ENCODE results near the gene ASPHD2.

The ASPHD2 gene, protein sequence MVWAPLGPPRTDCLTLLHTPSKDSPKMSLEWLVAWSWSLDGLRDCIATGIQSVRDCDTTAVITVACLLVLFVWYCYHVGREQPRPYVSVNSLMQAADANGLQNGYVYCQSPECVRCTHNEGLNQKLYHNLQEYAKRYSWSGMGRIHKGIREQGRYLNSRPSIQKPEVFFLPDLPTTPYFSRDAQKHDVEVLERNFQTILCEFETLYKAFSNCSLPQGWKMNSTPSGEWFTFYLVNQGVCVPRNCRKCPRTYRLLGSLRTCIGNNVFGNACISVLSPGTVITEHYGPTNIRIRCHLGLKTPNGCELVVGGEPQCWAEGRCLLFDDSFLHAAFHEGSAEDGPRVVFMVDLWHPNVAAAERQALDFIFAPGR

DNA sequence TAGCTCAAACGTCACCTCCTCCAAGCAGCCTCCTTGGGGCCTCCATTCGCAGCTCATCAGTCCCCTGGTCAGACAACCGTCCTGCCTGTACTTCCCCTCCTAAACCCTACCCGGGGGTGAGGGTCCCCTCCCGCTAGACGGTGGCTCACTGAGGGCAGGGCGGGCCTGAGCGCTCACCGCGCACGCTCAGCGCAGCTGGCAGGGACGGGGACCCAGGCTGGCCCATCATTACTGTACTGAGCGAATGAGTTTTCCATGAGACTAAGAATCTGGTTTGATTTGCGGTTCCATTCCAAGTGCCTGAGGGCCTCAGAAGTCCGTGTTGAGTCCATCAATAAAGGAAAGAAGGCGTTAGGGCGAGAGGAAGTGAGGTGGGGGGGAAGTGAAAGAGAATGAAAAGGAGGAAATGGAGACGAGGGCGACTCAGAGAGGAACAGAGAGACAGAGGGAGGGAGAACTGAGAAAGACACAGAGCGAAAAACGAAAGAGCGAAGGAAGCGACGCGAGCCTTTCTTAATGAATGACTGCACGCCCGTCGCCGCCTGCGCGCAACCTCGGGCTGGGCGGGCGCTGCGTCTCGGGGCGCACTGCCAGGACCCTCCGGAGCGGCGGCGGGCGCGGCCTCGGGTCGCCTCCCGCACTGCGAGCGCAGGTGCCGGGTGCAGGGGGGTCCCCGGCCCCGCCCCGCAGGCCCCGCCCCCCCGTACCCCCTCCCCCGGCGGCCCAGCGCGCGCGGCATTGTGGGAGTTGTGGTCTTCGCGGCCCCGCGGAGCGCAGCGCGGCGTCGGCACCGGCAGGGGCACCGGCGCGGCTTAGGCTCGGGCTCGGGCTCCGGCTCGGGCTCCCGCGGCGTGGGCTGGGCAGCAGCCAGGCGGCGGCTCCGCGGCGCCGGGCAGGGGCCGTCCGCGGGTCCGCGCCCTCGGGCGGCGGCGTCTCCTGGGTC, at the start of gene ASPHD2:
ASPHD2 (plus strand) TSS at position 746 of the 943 bp plus-strand sequence. CDS start 4,356 bp downstream, outside the sequence.
- TF ChIP-seq GATA2 (IDR thresholded peaks at IDR 0.05; ENCODE audit: low read depth, low read length): no peak
- no peak for TF ChIP-seq GATA3 (IDR thresholded peaks at IDR 0.05; ENCODE audit: low read depth, low read length)

GRCh38 chr22:26380072-26380830, 48.8 kb upstream of the ASPHD2 start:
- TF ChIP-seq GATA2 (IDR thresholded peaks at IDR 0.05; ENCODE audit: low read depth, low read length) (no peak), GATA3 (IDR thresholded peaks at IDR 0.05; ENCODE audit: low read depth, low read length) (no peak)

DNA sequence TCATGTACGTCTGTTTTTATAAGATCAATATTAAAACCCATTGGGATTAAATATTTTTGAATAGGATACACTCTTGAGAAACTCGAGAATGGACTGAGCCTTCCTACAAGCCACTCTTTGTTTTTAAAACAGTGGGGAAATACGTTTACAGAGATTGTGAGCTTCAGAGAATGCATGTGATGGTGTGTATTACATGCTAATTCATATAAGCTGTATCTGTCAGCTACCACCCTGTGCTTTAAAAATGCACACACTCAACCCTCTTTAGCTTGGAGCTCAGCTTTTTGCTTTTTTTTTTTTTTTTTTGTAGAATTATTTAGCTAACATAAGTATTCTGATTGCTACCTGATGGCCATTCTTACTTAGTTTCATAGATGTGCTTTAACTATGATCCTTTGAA, 46.3 kb upstream of the ASPHD2 start:
- no peak for TF ChIP-seq GATA3 (IDR thresholded peaks at IDR 0.05; ENCODE audit: low read depth, low read length)
- no peak for TF ChIP-seq GATA2 (IDR thresholded peaks at IDR 0.05; ENCODE audit: low read depth, low read length)

- TF ChIP-seq GATA3 (IDR thresholded peaks at IDR 0.05; ENCODE audit: low read depth, low read length) (no peak), GATA2 (IDR thresholded peaks at IDR 0.05; ENCODE audit: low read depth, low read length) (no peak)
These were observed 45.0 kb upstream of the ASPHD2 start for GRCh38 chr22:26383968-26384556.

GRCh38 chr22:26385164-26385563, 43.9 kb upstream of the ASPHD2 start:
- TF ChIP-seq GATA3 (IDR thresholded peaks at IDR 0.05; ENCODE audit: low read depth, low read length) (no peak), GATA2 (IDR thresholded peaks at IDR 0.05; ENCODE audit: low read depth, low read length) (no peak)

DNA sequence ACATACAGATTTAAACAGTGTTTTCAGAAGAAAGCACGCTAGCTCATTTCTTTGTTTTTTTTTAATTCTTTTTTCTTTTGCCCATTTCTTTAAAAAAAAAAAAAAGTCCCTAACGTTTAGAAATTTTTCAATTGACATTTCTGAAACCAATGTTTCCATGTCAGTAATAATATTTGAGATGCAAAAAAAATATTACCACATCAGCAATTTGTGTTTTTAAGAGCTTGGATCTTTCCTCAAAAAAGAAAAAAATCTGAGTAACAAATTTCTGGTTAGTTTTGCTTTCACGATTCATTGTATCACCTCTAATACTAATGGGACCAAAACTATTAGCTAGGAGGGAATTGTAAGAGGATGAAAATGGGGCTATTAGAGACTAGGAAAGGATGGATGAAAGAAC, 39.9 kb upstream of the ASPHD2 start:
- TF ChIP-seq GATA3 (IDR thresholded peaks at IDR 0.05; ENCODE audit: low read depth, low read length): no peak
- no peak for TF ChIP-seq GATA2 (IDR thresholded peaks at IDR 0.05; ENCODE audit: low read depth, low read length)

DNA sequence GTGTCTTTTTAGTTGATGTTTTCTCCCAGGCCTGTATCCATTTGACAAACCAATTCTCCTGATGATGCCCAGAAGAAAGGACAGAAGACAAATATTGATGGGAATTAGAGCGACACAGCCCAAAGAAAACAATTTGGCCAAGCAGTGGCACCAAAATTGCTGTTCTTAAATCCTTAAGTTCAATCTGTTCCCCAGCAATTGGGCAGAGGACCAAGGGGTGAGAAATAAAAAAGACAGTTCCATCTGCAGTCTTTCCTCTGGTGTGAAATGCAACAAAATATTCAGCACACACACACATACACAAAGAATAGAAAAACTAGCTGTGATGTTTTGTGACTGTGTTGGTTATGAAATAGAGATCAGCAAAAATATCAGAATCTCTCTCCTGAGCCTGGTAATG, 38.0 kb upstream of the ASPHD2 start:
- TF ChIP-seq GATA3 (IDR thresholded peaks at IDR 0.05; ENCODE audit: low read depth, low read length) (no peak), GATA2 (IDR thresholded peaks at IDR 0.05; ENCODE audit: low read depth, low read length) (no peak)

GRCh38 chr22:26391623-26392022, 37.4 kb upstream of the ASPHD2 start:
- no peak for TF ChIP-seq GATA3 (IDR thresholded peaks at IDR 0.05; ENCODE audit: low read depth, low read length)
- no peak for TF ChIP-seq GATA2 (IDR thresholded peaks at IDR 0.05; ENCODE audit: low read depth, low read length)

DNA sequence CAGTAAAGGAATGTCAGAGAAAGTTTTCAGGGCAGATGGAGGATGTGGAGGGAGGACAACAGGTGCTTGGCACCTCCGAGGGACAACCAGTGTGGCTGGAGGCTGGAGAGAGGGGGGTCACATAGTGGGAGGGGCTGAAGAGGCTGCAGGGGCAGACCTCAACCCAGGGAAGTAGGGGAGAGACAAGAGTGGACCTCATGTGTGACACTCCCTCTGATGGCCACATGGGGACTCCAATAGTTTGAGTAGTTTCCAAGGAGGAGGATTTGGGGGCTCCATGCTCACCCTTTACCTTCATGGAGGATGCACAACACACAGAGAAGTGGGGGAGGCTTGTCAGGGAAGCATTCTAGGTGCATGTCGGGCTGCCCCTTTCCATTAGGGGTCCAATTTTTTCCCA, 35.1 kb upstream of the ASPHD2 start:
- TF ChIP-seq GATA3 (IDR thresholded peaks at IDR 0.05; ENCODE audit: low read depth, low read length) (no peak), GATA2 (IDR thresholded peaks at IDR 0.05; ENCODE audit: low read depth, low read length) (no peak)

GRCh38 chr22:26394777-26395176, 34.3 kb upstream of the ASPHD2 start:
- TF ChIP-seq GATA2 (IDR thresholded peaks at IDR 0.05; ENCODE audit: low read depth, low read length) (no peak), GATA3 (IDR thresholded peaks at IDR 0.05; ENCODE audit: low read depth, low read length) (no peak)

DNA sequence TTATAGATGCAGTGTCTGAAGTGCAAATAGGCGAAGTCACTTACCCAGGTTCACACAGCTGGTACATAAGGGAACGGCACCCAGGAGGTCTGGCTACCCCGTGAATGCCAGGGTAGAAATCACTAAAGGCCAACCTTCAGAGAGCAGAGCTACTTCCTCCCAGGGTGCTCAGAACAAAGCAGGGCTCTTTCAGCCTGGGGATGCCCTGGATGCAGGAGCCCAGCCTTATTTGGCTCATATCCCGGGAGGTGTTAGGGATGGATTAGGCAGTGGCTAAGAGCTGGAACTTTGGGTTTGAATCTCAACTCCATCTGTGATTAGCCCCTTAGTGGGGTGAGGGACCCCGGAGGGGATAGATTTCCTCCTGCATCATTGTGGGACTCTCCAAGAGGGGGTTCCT, 33.1 kb upstream of the ASPHD2 start:
- TF ChIP-seq GATA3 (IDR thresholded peaks at IDR 0.05; ENCODE audit: low read depth, low read length) (no peak), GATA2 (IDR thresholded peaks at IDR 0.05; ENCODE audit: low read depth, low read length) (no peak)

- TF ChIP-seq GATA2 (IDR thresholded peaks at IDR 0.05; ENCODE audit: low read depth, low read length) (no peak), GATA3 (IDR thresholded peaks at IDR 0.05; ENCODE audit: low read depth, low read length) (no peak)
These were observed 30.3 kb upstream of the ASPHD2 start for GRCh38 chr22:26398741-26399153.

- TF ChIP-seq GATA2 (IDR thresholded peaks at IDR 0.05; ENCODE audit: low read depth, low read length): no peak
- TF ChIP-seq GATA3 (IDR thresholded peaks at IDR 0.05; ENCODE audit: low read depth, low read length): no peak
These were observed 29.8 kb upstream of the ASPHD2 start for GRCh38 chr22:26399289-26399688.
